H1 (cell line): ENCODE measurements around the gene HAPLN3. TPM values are rescaled to one million over a fixed set of nuclear protein-coding genes. Genes with fewer than 3 reads are reported as not detected.

Experiments used
- CTCF ChIA-PET: fragments of 300-600 bp; sonication (Branson Sonifier 250); formaldehyde crosslinking; loops from one replicate; lab custom pipeline; 2021; ENCODE audit not compliant: partially characterized antibody; lab: Charles Lee
- POLR2A ChIA-PET: fragments of 300-600 bp; sonication (Branson Sonifier 250); formaldehyde crosslinking; loops from one replicate; lab custom pipeline; 2021; ENCODE audit warnings: inconsistent platforms; ENCODE audit not compliant: partially characterized antibody; lab: Charles Lee
- DNase-seq, 2 experiments: peaks; one replicate each; pipeline versions ENCODE4 v3.0.0 to v3.0.0-alpha.2; 2010 to 2022; ENCODE audit warnings: low spot score in 2 of 2, low read depth in 1 of 2, mixed read lengths in 1 of 2
- FAIRE-seq: peaks from 2 replicates; lab custom pipeline; 2011; peaks lifted over from hg19 to GRCh38; lab: Jason Lieb, UNC
- H2AFZ ChIP-seq: 2 replicates; pipeline ENCODE4 v1.8.1; 2012; ENCODE audit warnings: low read length, inconsistent platforms
- H2AK5ac ChIP-seq: 2 replicates; pipeline ENCODE4 v1.6.1; 2013; ENCODE audit warnings: low read depth, low read length
- H2BK120ac ChIP-seq: replicated peaks from 2 replicates; pipeline ENCODE3; 2013; ENCODE audit warnings: low read depth, low read length, inconsistent platforms
- H2BK12ac ChIP-seq: 2 replicates; pipeline ENCODE4 v1.6.1; 2013; ENCODE audit warnings: low read depth, low read length
- H2BK15ac ChIP-seq: 2 replicates; pipeline ENCODE4 v1.6.1; 2013; ENCODE audit warnings: low read length
- H2BK20ac ChIP-seq: 2 replicates; pipeline ENCODE4 v1.6.1; 2013; ENCODE audit warnings: low read length
- H2BK5ac ChIP-seq: 2 replicates; pipeline ENCODE4 v1.6.1; 2013; ENCODE audit warnings: low read depth, low read length
- H3K14ac ChIP-seq: 2 replicates; pipeline ENCODE4 v1.6.1; 2013; ENCODE audit warnings: inconsistent platforms; ENCODE audit not compliant: insufficient read length
- H3K18ac ChIP-seq: 2 replicates; pipeline ENCODE4 v1.6.1; 2013; ENCODE audit warnings: low read length; ENCODE audit errors: extremely low read depth
- H3K23ac ChIP-seq: 2 replicates; pipeline ENCODE4 v1.6.1; 2013; ENCODE audit warnings: inconsistent platforms; ENCODE audit not compliant: insufficient read length
- H3K23me2 ChIP-seq: 2 replicates; pipeline ENCODE4 v1.6.1; 2013; ENCODE audit warnings: low read depth, low read length
- H3K27ac ChIP-seq: 2 replicates; pipeline ENCODE4 v1.6.1; 2011; ENCODE audit warnings: low read depth, low read length, inconsistent platforms
- H3K27me3 ChIP-seq, 4 experiments: replicated peaks in 1 of 4; 1 replicate in 1 of 4; 2 replicates in 3 of 4; pipeline versions ENCODE4 v1.6.1 to v1.8.1; 2011 to 2013; ENCODE audit warnings: low read length in 3 of 4, mild to moderate bottlenecking in 3 of 4, inconsistent platforms in 2 of 4, mixed read lengths in 2 of 4, moderate library complexity in 1 of 4; ENCODE audit not compliant: control insufficient read depth in 3 of 4, insufficient read depth in 3 of 4; ENCODE audit errors: extremely low read depth in 1 of 4
- H3K36me3 ChIP-seq, 4 experiments: 2 replicates each; pipeline versions ENCODE4 v1.6.1 to v1.8.1; 2011 to 2013; ENCODE audit warnings: mild to moderate bottlenecking in 4 of 4, low read length in 3 of 4, moderate library complexity in 2 of 4, control low read depth in 1 of 4, inconsistent platforms in 1 of 4; ENCODE audit not compliant: insufficient read depth in 4 of 4, control insufficient read depth in 2 of 4
- H3K4ac ChIP-seq: replicated peaks from 2 replicates; pipeline ENCODE3; 2013; ENCODE audit warnings: low read length, low read depth, mixed read lengths, inconsistent platforms; ENCODE audit not compliant: insufficient read length
- H3K4me1 ChIP-seq, 4 experiments: replicated peaks in 1 of 4; 1 replicate in 1 of 4; 2 replicates in 3 of 4; pipeline versions ENCODE4 v1.6.1 to v1.8.1; 2011 to 2013; ENCODE audit warnings: low read length in 3 of 4, inconsistent platforms in 2 of 4, mixed read lengths in 1 of 4; ENCODE audit not compliant: insufficient read depth in 4 of 4, control insufficient read depth in 3 of 4
- H3K4me2 ChIP-seq, 2 experiments: 2 replicates each; pipeline versions ENCODE4 v1.6.1 to v1.8.1; 2011 to 2013; ENCODE audit warnings: low read depth in 2 of 2, low read length in 2 of 2, control low read depth in 1 of 2, inconsistent platforms in 1 of 2, mild to moderate bottlenecking in 1 of 2; ENCODE audit not compliant: insufficient read depth in 1 of 2
- H3K4me3 ChIP-seq, 4 experiments: fragments of 200-600, 300-600 bp in 1 of 4; sonication (generic), shearing (Covaris generic), sonication (Bioruptor Twin) in 1 of 4; 2 replicates each; pipeline versions ENCODE4 v1.5.1 to v1.8.1; 2011 to 2016; ENCODE audit warnings: low read length in 4 of 4, low read depth in 3 of 4, control low read depth in 2 of 4, inconsistent platforms in 2 of 4, mild to moderate bottlenecking in 2 of 4, mixed read lengths in 1 of 4, moderate library complexity in 1 of 4; ENCODE audit not compliant: insufficient read depth in 2 of 4; ENCODE audit errors: extremely low read depth in 1 of 4
- H3K56ac ChIP-seq: replicated peaks from 2 replicates; pipeline ENCODE3; 2013; ENCODE audit warnings: low read depth, mild to moderate bottlenecking, mixed read lengths, low read length, inconsistent platforms; ENCODE audit not compliant: insufficient read length
- H3K79me1 ChIP-seq: 2 replicates; pipeline ENCODE4 v1.6.1; 2013; ENCODE audit warnings: low read depth, low read length, control low read depth
- H3K79me2 ChIP-seq, 2 experiments: 2 replicates each; pipeline versions ENCODE4 v1.6.1 to v1.8.1; 2012 to 2013; ENCODE audit warnings: low read length in 2 of 2, mild to moderate bottlenecking in 2 of 2, inconsistent platforms in 1 of 2; ENCODE audit not compliant: insufficient read depth in 2 of 2, control insufficient read depth in 1 of 2
- H3K9ac ChIP-seq, 4 experiments: replicated peaks in 1 of 4; 1 replicate in 1 of 4; 2 replicates in 3 of 4; pipeline versions ENCODE4 v1.6.1 to v1.8.1; 2011 to 2013; ENCODE audit warnings: low read depth in 3 of 4, low read length in 3 of 4, control low read depth in 2 of 4, mild to moderate bottlenecking in 2 of 4, moderate library complexity in 2 of 4, inconsistent platforms in 1 of 4; ENCODE audit errors: extremely low read depth in 1 of 4
- H3K9me3 ChIP-seq, 2 experiments: 2 replicates each; pipeline versions ENCODE4 v1.6.1 to v1.8.1; 2012 to 2013; ENCODE audit warnings: mild to moderate bottlenecking in 2 of 2, moderate library complexity in 2 of 2, control low read depth in 1 of 2, inconsistent platforms in 1 of 2, low read depth in 1 of 2, low read length in 1 of 2, mixed read lengths in 1 of 2; ENCODE audit not compliant: insufficient read depth in 2 of 2
- H4K20me1 ChIP-seq, 2 experiments: replicated peaks in 1 of 2; 2 replicates each; pipeline versions ENCODE3 to v1.8.1; 2011 to 2013; ENCODE audit warnings: inconsistent platforms in 2 of 2, low read length in 2 of 2, mild to moderate bottlenecking in 1 of 2; ENCODE audit not compliant: insufficient read depth in 2 of 2, control insufficient read depth in 1 of 2
- H4K5ac ChIP-seq: 2 replicates; pipeline ENCODE4 v1.6.1; 2013; ENCODE audit warnings: low read length, low read depth, mixed read lengths, inconsistent platforms; ENCODE audit not compliant: insufficient read length
- H4K8ac ChIP-seq: 2 replicates; pipeline ENCODE4 v1.8.0; 2013; ENCODE audit warnings: mild to moderate bottlenecking, moderate library complexity, low read length, inconsistent platforms; ENCODE audit not compliant: insufficient read depth; ENCODE audit errors: extremely low read depth
- H4K91ac ChIP-seq: replicated peaks from 2 replicates; pipeline ENCODE3; 2013; ENCODE audit warnings: low read length, mixed read lengths, inconsistent platforms; ENCODE audit not compliant: insufficient read length
- GTF2F1 ChIP-seq: IDR thresholded peaks from 2 replicates; pipeline ENCODE4 v1.6.1; 2012; ENCODE audit warnings: low read depth, low read length, improper control_type of control experiment, borderline replicate concordance
- HDAC2 ChIP-seq, 2 experiments: fragments of 300-600 bp in 1 of 2; sonication (generic) in 1 of 2; IDR thresholded peaks; 2 replicates each; pipeline ENCODE4 v1.6.1; 2011 to 2012; ENCODE audit warnings: low read depth in 2 of 2, low read length in 2 of 2, mild to moderate bottlenecking in 2 of 2, moderate library complexity in 2 of 2, borderline replicate concordance in 1 of 2, inconsistent platforms in 1 of 2
- HDAC6 ChIP-seq: IDR thresholded peaks from one replicate; pipeline ENCODE4 v1.7.1; 2012; ENCODE audit warnings: low read depth, mild to moderate bottlenecking, inconsistent platforms, low read length, moderate library complexity
- RFX5 ChIP-seq: IDR thresholded peaks from 2 replicates; pipeline ENCODE4 v1.6.1; 2011; ENCODE audit warnings: low read depth, low read length, improper control_type of control experiment, borderline replicate concordance
- SIN3A ChIP-seq, 2 experiments: IDR thresholded peaks in 1 of 2; conservative IDR thresholded peaks in 1 of 2; 2 replicates each; pipeline ENCODE4 v1.6.1; 2011 to 2012; ENCODE audit warnings: low read length in 2 of 2, improper control_type of control experiment in 1 of 2, low read depth in 1 of 2, mild to moderate bottlenecking in 1 of 2
- TEAD4 ChIP-seq: IDR thresholded peaks from 2 replicates; pipeline ENCODE4 v1.6.1; 2012; ENCODE audit warnings: low read depth, low read length, inconsistent platforms, mixed read lengths
- WGBS, 2 experiments: shearing (Covaris generic) in 1 of 2; methylation state at CpG; one replicate each; pipeline versions ENCODE4 v1.1.6 to v1.1.7; 2013 to 2015; ENCODE audit warnings: low lambda C conversion rate in 2 of 2, mixed read lengths in 2 of 2, inconsistent platforms in 1 of 2, low coverage in 1 of 2, missing lambda C conversion rate in 1 of 2; ENCODE audit not compliant: insufficient replicate concordance in 2 of 2, insufficient coverage in 1 of 2, insufficient read length in 1 of 2; ENCODE audit errors: extremely low coverage in 1 of 2, missing lambda C conversion rate in 1 of 2; 5-methylcytosine and 5-hydroxymethylcytosine counted together
- polyA plus RNA-seq, 7 experiments: library from polyadenylated mRNA; depleted of rRNA in 3 of 7; stranded (reverse) in 5 of 7; unstranded in 2 of 7; fragments of >200 nt in 5 of 7; fragments of 200-250 nt in 2 of 7; gene quantifications; 1 replicate in 5 of 7; 2 replicates in 1 of 7; 4 replicates in 1 of 7; pipeline versions ENCODE4 v1.2.1 to v1.2.3, GENCODE V29; 2011 to 2013; ENCODE audit warnings: missing spikeins in 2 of 7, mixed read lengths in 2 of 7
- total RNA-seq: library from RNA; stranded (reverse); fragmentation: NEBNext Ultra II Directional; extraction: Animal tissue kit (Norgen Biotek cat#: 25700); gene quantifications from 2 replicates; pipeline ENCODE4 v1.2.1, GENCODE V29; 2021
- TF ChIP-seq, protein P1 (sequence below): IDR thresholded peaks from 2 replicates; pipeline ENCODE4 v1.6.1; 2012; ENCODE audit warnings: low read length, inconsistent platforms

Gene HAPLN3
- total and polyA plus RNA-seq, 2 of the 8 experiments (the other 6 are each of a cell fraction or from before 2014, with no cell fraction given): 76.2 to 79.7 TPM

DNA sequence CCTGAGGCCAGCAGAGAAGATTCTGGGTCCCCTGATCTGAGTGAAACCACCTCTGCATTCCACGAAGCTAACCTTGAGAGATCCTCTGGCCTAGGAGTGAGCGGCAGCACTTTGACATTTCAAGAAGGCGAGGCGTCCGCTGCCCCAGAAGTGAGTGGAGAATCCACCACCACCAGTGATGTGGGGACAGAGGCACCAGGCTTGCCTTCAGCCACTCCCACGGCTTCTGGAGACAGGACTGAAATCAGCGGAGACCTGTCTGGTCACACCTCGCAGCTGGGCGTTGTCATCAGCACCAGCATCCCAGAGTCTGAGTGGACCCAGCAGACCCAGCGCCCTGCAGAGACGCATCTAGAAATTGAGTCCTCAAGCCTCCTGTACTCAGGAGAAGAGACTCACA lies 36.4 kb downstream of the HAPLN3 start:
- H3K23ac ChIP-seq: no peak overlapping the region
- H3K9me3 ChIP-seq: peaks cover 13 to 14% of the 10 kb centered on the region in 2 experiments
- no peak overlapping the region for H2BK120ac ChIP-seq
- H2AFZ ChIP-seq: no peak overlapping the region
- FAIRE-seq (no peak), DNase-seq (no peak)
- H2BK5ac ChIP-seq: no peak overlapping the region
- no peak overlapping the region for H3K4me3 ChIP-seq
- H3K4me1 ChIP-seq: no peaks in the 10 kb centered on the region
- 88% methylated on average over 11 of the region's 11 CpGs; no CpG with 5 or more reads in 1 of the 2 experiments for WGBS, 2 experiments
- no peaks in the 10 kb centered on the region for H3K27me3 ChIP-seq
- H2BK20ac ChIP-seq: no peak overlapping the region
- TF ChIP-seq HDAC6 (no peak), HDAC2 (IDR thresholded peaks at IDR 0.05; ENCODE audit: borderline replicate concordance in 1 of 2, low read depth in 2 of 2, low read length in 2 of 2) (no peak), SIN3A (conservative IDR thresholded peaks at IDR 0.05 in 1 of 2, IDR thresholded peaks at IDR 0.05 in 1 of 2; ENCODE audit: low read depth in 1 of 2, low read length in 2 of 2) (no peak), TEAD4 (no peak), GTF2F1 (no peak), RFX5 (no peak)
- TF ChIP-seq, protein P1, sequence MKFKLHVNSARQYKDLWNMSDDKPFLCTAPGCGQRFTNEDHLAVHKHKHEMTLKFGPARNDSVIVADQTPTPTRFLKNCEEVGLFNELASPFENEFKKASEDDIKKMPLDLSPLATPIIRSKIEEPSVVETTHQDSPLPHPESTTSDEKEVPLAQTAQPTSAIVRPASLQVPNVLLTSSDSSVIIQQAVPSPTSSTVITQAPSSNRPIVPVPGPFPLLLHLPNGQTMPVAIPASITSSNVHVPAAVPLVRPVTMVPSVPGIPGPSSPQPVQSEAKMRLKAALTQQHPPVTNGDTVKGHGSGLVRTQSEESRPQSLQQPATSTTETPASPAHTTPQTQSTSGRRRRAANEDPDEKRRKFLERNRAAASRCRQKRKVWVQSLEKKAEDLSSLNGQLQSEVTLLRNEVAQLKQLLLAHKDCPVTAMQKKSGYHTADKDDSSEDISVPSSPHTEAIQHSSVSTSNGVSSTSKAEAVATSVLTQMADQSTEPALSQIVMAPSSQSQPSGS: no peak
- H4K91ac ChIP-seq: no peak overlapping the region
- no peak overlapping the region for H3K14ac ChIP-seq
- no peak overlapping the region for H2BK12ac ChIP-seq
- no peak overlapping the region for H3K9ac ChIP-seq
- H2AK5ac ChIP-seq: no peak overlapping the region
- no peak overlapping the region for H2BK15ac ChIP-seq
- no peak overlapping the region for H3K4ac ChIP-seq
- no peaks in the 10 kb centered on the region for H3K36me3 ChIP-seq
- ChIA-PET POLR2A (interaction anchor here (0.7 kb wide), 1 partner anchor 39 kb away, joined by 3 read pairs; no protein-coding TSS in a partner anchor), CTCF (interaction anchor here (1.0 to 4.0 kb wide), 3 partner anchors 12 to 21 kb away, joined by 3 to 11 read pairs (median 4); no protein-coding TSS in a partner anchor)
- H4K20me1 ChIP-seq: no peaks in the 10 kb centered on the region
- H3K79me1 ChIP-seq: no peaks in the 10 kb centered on the region
- H4K8ac ChIP-seq: no peak overlapping the region
- H3K18ac ChIP-seq: no peak overlapping the region
- no peak overlapping the region for H3K4me2 ChIP-seq
- no peaks in the 10 kb centered on the region for H3K23me2 ChIP-seq
- no peak overlapping the region for H3K27ac ChIP-seq
- H3K56ac ChIP-seq: no peak overlapping the region
- no peak overlapping the region for H4K5ac ChIP-seq
- H3K79me2 ChIP-seq: no peaks in the 10 kb centered on the region
